NCI-H524 (cell line): Measurements from ENCODE around the gene IL36RN.

Experiments used
- DNase-seq, 2 experiments: peaks; one replicate each; lab custom pipeline; 2025; lab: John Stamatoyannopoulos, UW

Gene IL36RN

GRCh38 chr2:113102133-113102532 is 43.1 kb downstream of the IL36RN start:
- no peak for DNase-seq

DNA sequence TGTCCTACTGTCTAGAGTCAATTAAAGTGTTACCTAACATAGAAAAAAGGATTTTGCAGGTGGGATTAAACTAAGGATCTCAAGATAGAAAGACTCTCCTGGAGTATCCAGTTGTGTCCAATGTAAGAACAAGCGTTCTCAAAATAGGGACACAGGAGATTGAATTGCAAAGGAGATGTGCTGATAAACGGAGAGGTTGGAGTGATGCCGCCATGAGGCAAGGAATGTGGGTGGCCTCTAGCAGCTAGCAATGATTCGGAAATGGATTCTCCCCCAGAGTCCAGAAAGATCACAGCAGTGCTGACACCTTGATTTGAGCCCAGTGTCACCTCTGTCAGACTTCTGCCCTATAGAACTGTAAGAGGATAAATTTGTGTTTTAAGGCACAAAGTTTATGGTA is 44.3 kb downstream of the IL36RN start:
- DNase-seq = no peak

DNA sequence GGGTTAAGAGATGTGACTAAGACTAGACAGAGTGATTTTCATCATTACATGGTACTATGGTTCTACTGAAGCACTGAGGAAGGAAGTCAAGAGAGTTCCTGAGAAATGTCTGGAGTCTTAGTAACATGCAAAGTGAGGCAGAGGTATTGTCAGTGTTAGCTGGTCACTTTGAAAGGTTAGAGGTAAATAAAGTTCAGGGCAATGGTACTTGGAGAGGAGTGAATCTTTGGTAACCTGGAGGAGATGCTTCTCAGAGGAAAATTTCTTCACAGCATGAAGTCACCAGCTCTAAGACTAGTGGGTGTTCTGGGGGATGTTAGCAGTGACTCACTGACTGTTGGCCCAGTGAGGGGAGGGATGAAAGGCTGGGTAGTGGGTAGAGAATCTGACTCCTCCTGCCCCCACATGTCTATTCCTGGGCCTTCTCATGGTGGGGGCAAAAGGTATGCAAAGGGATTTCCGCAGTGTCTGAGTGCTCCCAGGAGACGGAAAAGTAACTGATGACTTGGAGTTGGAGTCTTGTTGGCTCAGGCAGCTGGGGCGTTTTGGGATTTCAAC is 45.1 kb downstream of the IL36RN start:
- no peak for DNase-seq

DNA sequence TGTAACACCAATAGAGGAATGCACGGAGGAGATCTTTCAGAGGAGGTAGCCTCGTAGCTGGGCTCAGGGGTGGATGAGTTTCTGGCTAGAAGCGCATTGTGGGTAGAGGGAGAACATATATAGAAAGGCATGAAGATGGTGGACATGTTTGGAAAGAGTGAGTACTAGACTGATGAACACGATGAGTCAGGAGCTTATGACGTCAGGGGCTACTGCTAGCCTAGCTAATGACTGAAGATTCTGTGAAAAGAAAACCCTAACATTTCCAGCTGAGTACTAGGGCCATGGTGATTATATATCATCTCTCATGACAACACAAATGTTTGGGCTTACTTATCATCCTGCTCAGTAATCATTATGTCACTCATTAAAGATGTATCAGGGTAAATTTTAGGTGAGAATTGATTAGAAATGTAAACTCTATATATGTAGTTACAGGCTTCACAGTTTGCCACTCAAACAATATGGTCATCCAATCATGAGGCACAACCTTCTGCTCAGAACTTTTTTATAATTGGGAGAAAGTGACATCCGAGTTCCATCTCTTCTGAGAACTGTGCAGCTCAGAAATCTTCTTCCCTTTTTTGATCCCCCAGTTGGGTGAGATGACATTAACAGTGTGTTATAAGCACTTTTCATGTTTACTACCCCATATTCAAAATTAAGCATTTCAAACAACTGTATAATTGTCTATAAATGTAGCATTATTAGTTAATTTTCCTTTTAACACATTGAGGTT is 46.2 kb downstream of the IL36RN start:
- no peak for DNase-seq

DNA sequence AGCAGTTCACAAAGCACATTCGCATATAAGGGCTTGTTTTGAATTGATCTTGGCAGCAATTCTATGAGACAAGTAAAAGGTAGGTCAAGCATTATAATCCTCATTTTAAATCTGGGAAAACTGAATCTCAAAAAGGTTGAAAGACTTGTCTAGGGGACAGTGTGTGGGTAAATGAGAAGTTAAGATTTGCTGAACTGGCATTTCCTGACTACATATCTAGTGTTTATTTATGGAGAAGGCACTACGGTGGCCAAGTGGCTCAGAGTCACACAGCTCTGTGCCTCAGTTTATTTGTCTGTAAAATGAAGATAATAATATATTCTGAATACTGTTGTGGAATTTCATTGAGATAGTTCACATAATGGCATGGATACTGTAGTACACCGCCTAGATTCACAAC is 52.1 kb downstream of the IL36RN start:
- no peak for DNase-seq

GRCh38 chr2:113111823-113112287 is 52.9 kb downstream of the IL36RN start:
- no peak for DNase-seq

GRCh38 chr2:113112441-113112840 is 53.4 kb downstream of the IL36RN start:
- no peak for DNase-seq

DNA sequence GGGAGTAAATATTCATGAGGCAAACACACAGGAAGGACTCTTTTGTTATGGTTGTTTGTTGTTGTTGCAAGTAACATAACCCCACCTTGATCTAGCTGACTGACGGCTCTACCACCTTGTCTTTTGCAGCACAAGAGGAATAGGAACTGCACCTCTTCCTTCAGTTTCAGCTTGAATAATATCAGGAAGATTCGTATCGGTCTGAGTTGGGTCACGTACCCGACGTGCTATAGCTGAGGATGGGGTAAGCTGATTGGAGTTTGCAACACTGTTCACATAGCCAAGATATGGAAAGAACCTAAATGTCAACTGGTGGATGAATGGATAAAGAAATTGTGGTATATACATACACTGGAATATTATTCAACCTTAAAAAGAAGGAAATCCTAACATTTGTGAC is 53.9 kb downstream of the IL36RN start:
- no peak for DNase-seq

GRCh38 chr2:113113807-113114206 is 54.8 kb downstream of the IL36RN start:
- no peak for DNase-seq
